Activated T-helper 2 cell treated with anti-CD3 and anti-CD28 coated beads, Interferon-gamma antibody, Interleukin-2, Interleukin-4, amounts not matched to agents 10 μg/mL and 5 μg/mL and 100 μg/mL, durations not matched to agents 14 hours and 24 hours and 36 hours (primary cell): ENCODE data around the gene MYO3A. TPM values are rescaled to one million over a fixed set of nuclear protein-coding genes. Genes with fewer than 3 reads are reported as not detected.

ENCODE experiments used
- DNase-seq: peaks from one replicate; pipeline ENCODE4 v3.0.0; 2021; ENCODE audit warnings: low spot score
- H3K27ac Mint-ChIP-seq: one replicate; pipeline ENCODE4 v1.8.0; 2021; ENCODE audit warnings: mixed read lengths
- H3K27me3 Mint-ChIP-seq: one replicate; pipeline ENCODE4 v1.8.0; 2021; ENCODE audit warnings: low read depth, mixed read lengths
- H3K36me3 Mint-ChIP-seq: one replicate; pipeline ENCODE4 v1.8.0; 2021; ENCODE audit warnings: low read depth, mixed read lengths
- H3K4me1 Mint-ChIP-seq: one replicate; pipeline ENCODE4 v1.8.0; 2021; ENCODE audit warnings: low read depth, mixed read lengths
- H3K4me3 Mint-ChIP-seq: one replicate; pipeline ENCODE4 v1.8.0; 2021; ENCODE audit warnings: low read depth, mild to moderate bottlenecking, moderate library complexity, mixed read lengths
- H3K9me3 Mint-ChIP-seq: one replicate; pipeline ENCODE4 v1.8.0; 2021; ENCODE audit warnings: mixed read lengths
- intact Hi-C: fragments of 100-400 bp; cut with micrococcal nuclease; formaldehyde crosslinking; loops from one replicate; pipeline ENCODE4 v1.15.1; 2023
- total RNA-seq: library from RNA; stranded (reverse); gene quantifications from 2 replicates; pipeline ENCODE4 v1.2.3, GENCODE V29; 2022

MYO3A gene
- total RNA-seq, 1 donor from 2014 or later = not detected

- Mint-ChIP-seq H3K27me3 (no peaks in the 10 kb centered on the region), H3K36me3 (no peaks in the 10 kb centered on the region), H3K9me3 (no peaks in the 10 kb centered on the region), H3K27ac (no peak overlapping the region), H3K4me1 (no peaks in the 10 kb centered on the region), H3K4me3 (no peak overlapping the region)
- no peak for DNase-seq
- intact Hi-C loops = no loop called here
Measured at GRCh38 chr10:26112532-26112931, 178.5 kb downstream of the MYO3A start.

- H3K9me3 Mint-ChIP-seq = no peaks in the 10 kb centered on the region
- DNase-seq = no peak
- no peak overlapping the region for H3K4me3 Mint-ChIP-seq
- no peaks in the 10 kb centered on the region for H3K4me1 Mint-ChIP-seq
- intact Hi-C loops = no loop called here
- no peak overlapping the region for H3K27ac Mint-ChIP-seq
- no peaks in the 10 kb centered on the region for H3K36me3 Mint-ChIP-seq
- H3K27me3 Mint-ChIP-seq = no peaks in the 10 kb centered on the region
Measured at GRCh38 chr10:26138613-26139012, 204.6 kb downstream of the MYO3A start.

- no peak overlapping the region for H3K27ac Mint-ChIP-seq
- no peaks in the 10 kb centered on the region for H3K36me3 Mint-ChIP-seq
- no peak overlapping the region for H3K4me3 Mint-ChIP-seq
- H3K9me3 Mint-ChIP-seq = no peaks in the 10 kb centered on the region
- no peaks in the 10 kb centered on the region for H3K4me1 Mint-ChIP-seq
- intact Hi-C loops = no loop called here
- H3K27me3 Mint-ChIP-seq = peaks cover 3% of the 10 kb centered on the region
- DNase-seq = no peak
Measured at GRCh38 chr10:26156019-26156418, 222.0 kb downstream of the MYO3A start.

GRCh38 chr10:26157734-26158133, 223.7 kb downstream of the MYO3A start:
- Mint-ChIP-seq H3K4me1 (no peaks in the 10 kb centered on the region), H3K36me3 (no peaks in the 10 kb centered on the region), H3K4me3 (no peak overlapping the region), H3K9me3 (no peaks in the 10 kb centered on the region), H3K27me3 (peaks cover 1% of the 10 kb centered on the region), H3K27ac (no peak overlapping the region)
- no peak for DNase-seq
- intact Hi-C loops = no loop called here

GRCh38 chr10:26169466-26169865, 235.4 kb downstream of the MYO3A start:
- no peak overlapping the region for H3K27ac Mint-ChIP-seq
- H3K4me3 Mint-ChIP-seq = no peak overlapping the region
- H3K36me3 Mint-ChIP-seq = no peaks in the 10 kb centered on the region
- intact Hi-C loops = no loop called here
- no peaks in the 10 kb centered on the region for H3K4me1 Mint-ChIP-seq
- no peak for DNase-seq
- no peaks in the 10 kb centered on the region for H3K9me3 Mint-ChIP-seq
- H3K27me3 Mint-ChIP-seq = peaks cover 19% of the 10 kb centered on the region

- no peaks in the 10 kb centered on the region for H3K9me3 Mint-ChIP-seq
- no peaks in the 10 kb centered on the region for H3K4me1 Mint-ChIP-seq
- intact Hi-C loops = no loop called here
- no peaks in the 10 kb centered on the region for H3K36me3 Mint-ChIP-seq
- no peak overlapping the region for H3K27ac Mint-ChIP-seq
- DNase-seq = no peak
- peaks cover 15% of the 10 kb centered on the region for H3K27me3 Mint-ChIP-seq
- no peak overlapping the region for H3K4me3 Mint-ChIP-seq
Measured at GRCh38 chr10:26172131-26172530, 238.1 kb downstream of the MYO3A start.

GRCh38 chr10:26173837-26174236, 239.8 kb downstream of the MYO3A start:
- intact Hi-C loops = no loop called here

GRCh38 chr10:26177341-26177740, 243.3 kb downstream of the MYO3A start:
- intact Hi-C loops = no loop called here
- H3K36me3 Mint-ChIP-seq = no peaks in the 10 kb centered on the region
- H3K4me3 Mint-ChIP-seq = no peak overlapping the region
- H3K27ac Mint-ChIP-seq = no peak overlapping the region
- H3K27me3 Mint-ChIP-seq = peaks cover 3% of the 10 kb centered on the region
- no peak for DNase-seq
- no peaks in the 10 kb centered on the region for H3K4me1 Mint-ChIP-seq
- H3K9me3 Mint-ChIP-seq = no peaks in the 10 kb centered on the region

More at GRCh38 chr10:26173837-26174236, 239.8 kb downstream of the MYO3A start:
- H3K4me3 Mint-ChIP-seq = no peak overlapping the region
- no peak overlapping the region for H3K27ac Mint-ChIP-seq
- no peak for DNase-seq
- H3K27me3 Mint-ChIP-seq = peaks cover 11% of the 10 kb centered on the region
- no peaks in the 10 kb centered on the region for H3K9me3 Mint-ChIP-seq
- H3K4me1 Mint-ChIP-seq = no peaks in the 10 kb centered on the region
- no peaks in the 10 kb centered on the region for H3K36me3 Mint-ChIP-seq

- intact Hi-C loops = no loop called here
- Mint-ChIP-seq H3K27ac (no peak overlapping the region), H3K9me3 (no peaks in the 10 kb centered on the region), H3K4me1 (peaks cover 3% of the 10 kb centered on the region), H3K36me3 (no peaks in the 10 kb centered on the region), H3K27me3 (no peaks in the 10 kb centered on the region), H3K4me3 (no peak overlapping the region)
- no peak for DNase-seq
Measured at GRCh38 chr10:26194275-26194674, 260.2 kb downstream of the MYO3A start.

GRCh38 chr10:26197248-26197647, 263.2 kb downstream of the MYO3A start:
- Mint-ChIP-seq H3K4me3 (no peak overlapping the region), H3K27ac (no peak overlapping the region), H3K27me3 (no peaks in the 10 kb centered on the region), H3K4me1 (peaks cover 3% of the 10 kb centered on the region), H3K36me3 (no peaks in the 10 kb centered on the region), H3K9me3 (no peaks in the 10 kb centered on the region)
- intact Hi-C loops = no loop called here
- DNase-seq = no peak

- Mint-ChIP-seq H3K27ac (no peak overlapping the region), H3K9me3 (no peaks in the 10 kb centered on the region), H3K36me3 (no peaks in the 10 kb centered on the region), H3K4me3 (no peak overlapping the region), H3K4me1 (peaks cover 3% of the 10 kb centered on the region), H3K27me3 (no peaks in the 10 kb centered on the region)
- no peak for DNase-seq
- intact Hi-C loops = no loop called here
Measured at GRCh38 chr10:26198119-26198518, 264.1 kb downstream of the MYO3A start.

- no peak overlapping the region for H3K27ac Mint-ChIP-seq
- peaks cover 6% of the 10 kb centered on the region for H3K27me3 Mint-ChIP-seq
- H3K9me3 Mint-ChIP-seq = no peaks in the 10 kb centered on the region
- H3K36me3 Mint-ChIP-seq = no peaks in the 10 kb centered on the region
- DNase-seq = no peak
- intact Hi-C loops = no loop called here
- peaks cover 3% of the 10 kb centered on the region for H3K4me1 Mint-ChIP-seq
- H3K4me3 Mint-ChIP-seq = no peak overlapping the region
Measured at GRCh38 chr10:26199841-26200240, 265.8 kb downstream of the MYO3A start.

- H3K4me1 Mint-ChIP-seq = no peaks in the 10 kb centered on the region
- no peaks in the 10 kb centered on the region for H3K36me3 Mint-ChIP-seq
- no peak overlapping the region for H3K27ac Mint-ChIP-seq
- H3K9me3 Mint-ChIP-seq = no peaks in the 10 kb centered on the region
- H3K27me3 Mint-ChIP-seq = peaks cover 6% of the 10 kb centered on the region
- DNase-seq = no peak
- H3K4me3 Mint-ChIP-seq = no peak overlapping the region
- intact Hi-C loops = no loop called here
Measured at GRCh38 chr10:26205223-26205622, 271.2 kb downstream of the MYO3A start.

- Mint-ChIP-seq H3K27ac (no peak overlapping the region), H3K9me3 (no peaks in the 10 kb centered on the region), H3K4me3 (no peak overlapping the region), H3K27me3 (peaks cover 49% of the 10 kb centered on the region), H3K4me1 (peaks cover 11% of the 10 kb centered on the region), H3K36me3 (no peaks in the 10 kb centered on the region)
- DNase-seq = no peak
- intact Hi-C loops = no loop called here
Measured at GRCh38 chr10:26211781-26212444, 277.9 kb downstream of the MYO3A start.
